OCI-LY1 (cell line): Measurements from ENCODE around the gene OR10H4.

Experiments
- CTCF ChIP-seq: fragments of 200-600 bp; sonication (generic), shearing (Covaris generic); IDR thresholded peaks from 2 replicates; pipeline ENCODE4 v1.5.1; 2017; ENCODE audit warnings: mild to moderate bottlenecking, antibody characterized with exemption, low read length, moderate library complexity, mixed read lengths
- EZH2 ChIP-seq: fragments of 200-600 bp; sonication (generic), shearing (Covaris generic); IDR thresholded peaks from 2 replicates; pipeline ENCODE4 v1.8.0; 2017; ENCODE audit warnings: borderline replicate concordance, mixed run types, mild to moderate bottlenecking, antibody characterized with exemption, low read length, moderate library complexity, mixed read lengths

- TF ChIP-seq CTCF: no peak
- TF ChIP-seq EZH2: no peak
Observed at GRCh38 chr19:15913830-15914229, 35.0 kb upstream of the OR10H4 start.
